ENCODE measurements around the gene PPM1H. TPM values are rescaled to one million over a fixed set of nuclear protein-coding genes. Genes with fewer than 3 reads are reported as not detected.

Gene PPM1H
- total and polyA plus RNA-seq, 10 of the 15 experiments (the other 5 are each of a cell fraction or from before 2014, with no cell fraction given): 0.11 to 0.83 (median 0.49) TPM

- ATAC-seq (no peak), FAIRE-seq (no peak), DNase-seq (ENCODE audit: low read depth, low spot score) (no peak)
- TF ChIP-seq NFIC (IDR thresholded peaks at IDR 0.05; ENCODE audit: low read depth, low read length) (no peak), ATF2 (IDR thresholded peaks at IDR 0.05; ENCODE audit: low read length) (no peak), CHD2 (IDR thresholded peaks at IDR 0.05; ENCODE audit: borderline replicate concordance, low read depth, low read length) (no peak), ATF7 (IDR thresholded peaks at IDR 0.05; ENCODE audit: low read depth) (no peak), PML (IDR thresholded peaks at IDR 0.05; ENCODE audit: low read length) (no peak), USF1 (IDR thresholded peaks at IDR 0.05; ENCODE audit: borderline replicate concordance, extremely low read length, insufficient read depth, low read depth, low read length) (no peak), NR2C2 (IDR thresholded peaks at IDR 0.05; ENCODE audit: borderline replicate concordance, control insufficient read depth, insufficient read length, low read depth) (no peak), MAX (IDR thresholded peaks at IDR 0.05; ENCODE audit: low read depth, low read length) (no peak), EGR1 (IDR thresholded peaks at IDR 0.05; ENCODE audit: borderline replicate concordance in 1 of 2, low read depth in 2 of 2, low read length in 2 of 2) (no peak), ZBTB40 (IDR thresholded peaks at IDR 0.05; ENCODE audit: borderline replicate concordance) (no peak), HDGF (IDR thresholded peaks at IDR 0.05) (no peak)
- Histone ChIP-seq H3K4me1 (ENCODE audit: control insufficient read depth, insufficient read depth, low read length) (no peaks in the 10 kb centered on the region), H3K27me3 (replicated peaks in 1 of 2; ENCODE audit: control insufficient read depth in 2 of 2, insufficient read depth in 2 of 2, low read length in 1 of 2) (0 out of 4 replicates have a peak, but pooled peaks cover 0 to 3% of the 10 kb centered on the region in 2 experiments), H2AFZ (ENCODE audit: control insufficient read depth, low read depth, low read length) (no peak overlapping the region), H3K36me3 (ENCODE audit: control insufficient read depth in 2 of 2, insufficient read depth in 2 of 2, low read length in 1 of 2) (no peaks in the 10 kb centered on the region), H3K27ac (ENCODE audit: control insufficient read depth, insufficient read depth) (no peak overlapping the region), H4K20me1 (ENCODE audit: control insufficient read depth, insufficient read depth) (no peaks in the 10 kb centered on the region), H3K4me3 (no peak overlapping the region), H3K4me2 (ENCODE audit: control insufficient read depth, insufficient read depth) (no peak overlapping the region), H3K9me3 (replicated peaks; ENCODE audit: control insufficient read depth, insufficient read depth, low read length) (no peaks in the 10 kb centered on the region; the same call in 2 of the 3 replicates), H3K9ac (ENCODE audit: control insufficient read depth, insufficient read depth, low read length) (no peak overlapping the region), H3K79me2 (ENCODE audit: control insufficient read depth, insufficient read depth, low read length) (no peaks in the 10 kb centered on the region)
- ChIA-PET RAD21 (ENCODE audit: unreplicated experiment) (no interaction called here), POLR2A (no interaction called here), CTCF (no interaction called here), SMC1A (ENCODE audit: uncharacterized antibody, unreplicated experiment) (no interaction called here)
- WGBS (ENCODE audit: insufficient coverage, insufficient replicate concordance, low lambda C conversion rate, missing lambda C conversion rate): 74% methylated on average over 13 of the region's 13 CpGs
- BruUV-seq (replicated peaks): no TSS peak
- in situ Hi-C loops (cut with MboI) (no loop called here), intact Hi-C loops (cut with micrococcal nuclease; ENCODE audit: unreplicated experiment) (no loop called here)
These were observed 57.9 kb downstream of the PPM1H start for GRCh38 chr12:62876938-62877548.

Measured in GM12878 (cell line).